GM21528 (cell line): ENCODE measurements around the gene CAPN8.

ENCODE experiments used
- ATAC-seq: cut with Tn5 transposase; IDR thresholded peaks from one replicate; pipeline ENCODE4 v1.9.1; 2021; ENCODE audit warnings: mild to moderate bottlenecking, moderate library complexity; ENCODE audit not compliant: unreplicated experiment, low FRiP score

CAPN8 gene

DNA sequence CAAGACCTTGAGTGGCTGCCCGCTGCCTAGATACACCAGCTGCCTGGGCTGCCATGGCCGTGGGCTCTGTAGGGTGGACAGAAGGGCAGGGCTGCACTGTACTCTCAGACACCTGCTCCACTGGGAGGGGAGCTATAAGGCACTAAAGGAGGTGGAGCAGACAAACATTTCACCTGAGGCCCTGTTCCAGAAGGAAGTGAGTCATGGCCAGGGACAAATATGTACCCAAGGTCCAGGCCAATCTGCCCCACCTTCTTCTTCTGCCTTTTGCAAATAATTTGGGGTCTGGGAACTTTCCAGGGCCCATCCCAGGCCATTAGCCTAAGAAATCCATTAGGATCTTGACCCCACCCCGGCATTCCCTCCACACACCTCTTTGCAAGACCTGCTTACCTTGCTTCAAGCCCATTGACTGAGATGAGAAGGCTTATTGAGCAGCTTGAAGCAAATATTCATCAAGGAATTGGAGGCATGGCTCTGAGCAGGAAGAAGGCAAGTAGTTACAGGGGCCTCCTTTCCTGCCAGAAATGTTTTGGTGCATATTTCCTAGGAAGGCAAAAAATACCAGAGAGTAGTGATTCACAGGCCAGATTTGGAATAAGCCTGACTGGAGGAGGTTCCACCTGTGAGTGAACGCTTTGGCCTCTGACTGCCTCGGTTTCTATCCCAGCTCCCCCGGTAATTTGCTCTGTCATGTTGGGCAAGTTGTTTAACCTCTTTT lies at the start of gene CAPN8:
TSS of gene CAPN8 (minus strand) at position 110 of the 721 bp plus-strand sequence. CDS start at position 55, 55 bp downstream.
- no peak for ATAC-seq

DNA sequence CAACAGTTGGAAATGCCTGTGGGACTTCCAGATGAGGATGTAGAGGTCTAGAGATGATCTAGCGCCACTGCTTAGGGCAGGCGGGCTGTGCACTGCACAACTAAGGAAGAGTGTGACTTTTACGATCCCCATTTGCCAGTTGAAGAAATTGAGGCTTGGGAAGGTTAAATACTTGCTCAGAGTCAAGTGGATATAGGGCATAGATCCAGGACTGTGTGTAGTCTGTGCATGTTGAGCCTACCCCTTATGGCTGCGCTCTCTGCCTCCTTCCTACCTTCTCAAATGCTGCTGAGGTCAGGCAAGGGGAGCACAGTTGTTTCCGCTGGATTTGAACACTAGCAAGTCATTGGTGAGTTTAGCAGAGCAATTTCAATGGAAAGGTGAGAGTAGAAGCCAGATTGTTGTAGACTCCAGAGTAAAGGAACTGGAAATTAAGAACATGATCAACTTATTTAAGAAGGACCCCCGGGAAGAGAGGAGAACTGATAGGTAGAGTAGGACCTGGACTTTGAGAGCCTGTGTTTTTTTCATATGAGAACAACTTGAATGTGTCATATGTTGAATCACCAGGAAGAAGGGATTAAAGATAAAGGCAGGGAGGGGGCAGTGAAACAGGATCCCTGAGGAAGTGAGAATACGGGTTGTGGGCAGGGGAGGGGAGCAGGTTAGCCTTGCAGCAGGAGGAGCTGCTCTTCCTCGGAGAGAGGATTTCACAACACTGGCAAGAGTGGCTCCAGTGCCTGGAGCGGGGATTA lies 49.5 kb upstream of the CAPN8 start:
- ATAC-seq, result no peak

DNA sequence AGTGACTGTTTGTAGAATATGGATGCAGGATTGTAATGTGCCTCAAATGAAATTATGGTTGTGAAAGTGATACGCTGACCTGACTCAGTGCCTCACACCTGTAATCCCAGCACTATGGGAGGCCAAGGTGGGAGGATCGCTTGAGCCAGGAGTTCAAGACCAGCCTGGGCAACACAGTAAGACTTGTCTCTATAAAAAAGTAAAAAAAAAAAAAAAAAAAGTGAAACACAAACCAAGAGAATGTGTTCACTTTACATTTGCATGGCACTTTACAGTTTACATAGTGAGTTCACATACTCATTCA lies 48.9 kb upstream of the CAPN8 start:
- no peak for ATAC-seq

DNA sequence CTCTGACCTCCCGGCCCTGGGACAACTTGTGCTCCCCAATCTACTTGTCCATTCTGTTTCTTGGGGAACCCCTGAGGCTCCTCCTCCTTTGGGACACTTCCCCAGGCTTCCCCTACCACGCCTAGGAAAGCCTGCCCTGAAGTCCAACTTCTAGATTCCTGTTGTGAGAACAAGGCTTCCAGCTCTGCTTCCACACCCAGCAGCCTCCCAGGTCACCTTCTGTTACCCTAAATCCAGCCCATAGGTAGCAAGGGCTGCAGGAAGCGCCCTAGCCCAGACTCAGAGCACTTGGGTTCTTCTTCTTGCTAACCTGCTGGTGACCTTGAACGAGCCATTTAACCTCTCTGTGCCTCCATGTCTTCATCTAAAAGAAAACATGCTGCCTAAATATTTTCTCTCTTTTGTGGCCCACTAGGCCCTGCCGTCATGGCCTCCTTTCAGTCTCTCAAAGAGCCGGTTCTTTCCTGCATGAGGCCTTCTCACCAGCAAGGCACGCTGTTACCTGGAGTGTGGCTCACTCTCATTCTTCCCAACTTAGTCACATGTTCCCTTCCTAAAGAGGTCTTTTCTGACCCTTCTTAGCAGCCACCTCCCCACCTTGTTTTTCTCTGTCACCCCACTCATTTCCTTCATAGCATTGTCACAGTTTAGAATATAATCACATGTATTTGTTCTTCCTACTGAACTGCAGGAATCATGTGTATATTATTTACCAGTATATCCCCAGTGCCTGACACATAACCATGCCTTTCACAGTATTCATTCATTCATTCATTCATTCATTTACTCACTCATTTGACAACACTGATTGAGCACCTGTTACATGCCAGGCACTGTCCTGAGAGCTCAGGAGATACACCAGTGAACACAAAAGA lies 48.3 kb upstream of the CAPN8 start:
- ATAC-seq, result no peak

DNA sequence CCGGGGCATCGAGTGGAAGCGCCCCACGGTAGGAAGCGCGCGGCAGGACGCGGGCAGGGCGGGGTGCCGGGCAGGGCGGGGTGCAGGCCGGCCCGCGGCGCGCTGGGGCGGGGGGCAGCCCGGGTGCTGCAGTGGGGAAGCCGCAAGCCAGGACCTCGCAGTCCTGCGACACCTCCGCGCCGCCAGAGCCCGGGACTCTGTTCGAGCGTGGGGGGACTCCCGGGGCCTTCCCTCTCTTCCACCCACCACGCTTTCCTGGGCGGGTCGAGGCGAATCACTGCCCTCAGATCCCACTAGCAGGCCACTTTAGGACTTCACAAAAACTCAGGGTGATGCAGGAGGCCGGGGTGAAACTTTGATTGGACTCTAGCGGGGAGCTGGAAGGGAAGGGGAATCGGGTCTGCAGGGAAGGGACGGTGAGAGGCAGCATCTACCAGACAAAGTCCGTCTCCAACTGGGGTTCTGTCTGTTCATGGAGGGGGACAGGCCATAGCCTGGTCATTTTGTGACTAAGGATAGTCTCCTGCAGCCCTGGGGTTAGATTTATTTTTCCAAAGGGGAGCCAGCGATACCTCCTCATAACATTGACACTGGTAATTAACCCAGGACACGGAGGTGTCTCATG lies 47.5 kb upstream of the CAPN8 start:
- peak; percentile 43 for ATAC-seq

DNA sequence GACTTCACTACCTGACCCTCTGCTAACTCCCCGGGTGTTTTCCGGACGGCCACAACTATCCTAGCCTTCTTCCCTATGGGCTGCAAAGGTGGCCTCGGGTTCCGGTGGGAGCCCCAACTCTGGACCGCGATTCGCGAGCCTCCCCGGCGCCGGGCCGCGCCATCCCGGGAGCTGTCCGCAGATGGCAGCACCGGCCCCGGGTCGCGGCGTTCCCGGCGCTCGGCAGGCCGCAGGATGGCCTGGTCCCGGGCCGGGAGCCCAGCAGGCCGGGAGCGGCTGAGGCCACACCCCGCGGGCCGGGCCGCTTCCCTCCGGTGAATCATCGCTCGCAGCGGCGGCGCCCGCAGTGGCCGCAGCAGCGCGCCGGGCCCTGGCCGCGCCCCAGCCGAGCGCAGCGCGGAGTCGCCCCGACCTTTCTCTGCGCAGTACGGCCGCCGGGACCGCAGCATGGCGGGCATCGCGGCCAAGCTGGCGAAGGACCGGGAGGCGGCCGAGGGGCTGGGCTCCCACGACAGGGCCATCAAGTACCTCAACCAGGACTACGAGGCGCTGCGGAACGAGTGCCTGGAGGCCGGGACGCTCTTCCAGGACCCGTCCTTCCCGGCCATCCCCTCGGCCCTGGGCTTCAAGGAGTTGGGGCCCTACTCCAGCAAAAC lies 46.8 kb upstream of the CAPN8 start, which contains the start of gene CAPN2:
TSS of gene CAPN2 (plus strand) at position 346 of the 656 bp plus-strand sequence. CDS start at position 448, 102 bp downstream.
- peak; percentile 57 for ATAC-seq

DNA sequence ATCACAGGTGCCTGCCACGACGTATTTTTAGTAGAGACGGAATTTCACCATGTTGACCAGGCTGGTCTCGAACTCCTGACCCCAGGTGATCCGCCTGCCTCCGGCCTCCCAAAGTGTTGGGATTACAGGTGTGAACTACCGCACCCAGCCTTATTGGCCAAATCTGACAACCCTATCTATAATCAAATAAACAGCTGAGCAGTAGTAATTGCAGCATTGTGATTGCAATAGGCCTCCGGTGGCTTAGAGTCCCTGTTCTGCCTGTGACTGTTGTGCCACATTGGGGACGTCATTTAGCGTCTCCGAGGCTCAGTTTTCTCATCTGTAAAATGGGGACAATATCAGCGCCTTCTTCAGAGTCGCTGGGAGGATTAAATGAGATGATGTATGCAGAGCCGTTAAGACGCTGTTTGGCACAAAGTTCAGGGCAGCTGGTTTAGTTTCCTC lies 46.3 kb upstream of the CAPN8 start:
- ATAC-seq, result no peak

DNA sequence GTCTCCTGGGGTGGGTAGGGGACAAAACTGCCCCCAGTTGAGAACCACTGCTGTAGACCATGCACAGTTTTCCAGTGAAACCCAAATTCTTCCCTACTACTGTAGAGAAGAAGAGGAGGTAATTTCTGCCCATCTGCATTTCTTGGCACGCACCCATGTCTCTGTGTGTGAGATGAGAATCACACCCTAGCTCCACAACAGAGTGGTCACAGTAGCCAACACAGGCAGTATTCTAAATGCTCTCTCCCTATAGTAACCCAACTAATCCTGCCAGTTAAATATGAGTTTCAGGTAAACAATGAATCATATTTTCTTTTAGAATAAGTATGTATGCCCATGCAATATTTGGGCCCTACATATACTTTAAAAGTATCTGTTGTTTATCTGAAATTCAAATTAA lies 45.7 kb upstream of the CAPN8 start:
- ATAC-seq, result no peak

DNA sequence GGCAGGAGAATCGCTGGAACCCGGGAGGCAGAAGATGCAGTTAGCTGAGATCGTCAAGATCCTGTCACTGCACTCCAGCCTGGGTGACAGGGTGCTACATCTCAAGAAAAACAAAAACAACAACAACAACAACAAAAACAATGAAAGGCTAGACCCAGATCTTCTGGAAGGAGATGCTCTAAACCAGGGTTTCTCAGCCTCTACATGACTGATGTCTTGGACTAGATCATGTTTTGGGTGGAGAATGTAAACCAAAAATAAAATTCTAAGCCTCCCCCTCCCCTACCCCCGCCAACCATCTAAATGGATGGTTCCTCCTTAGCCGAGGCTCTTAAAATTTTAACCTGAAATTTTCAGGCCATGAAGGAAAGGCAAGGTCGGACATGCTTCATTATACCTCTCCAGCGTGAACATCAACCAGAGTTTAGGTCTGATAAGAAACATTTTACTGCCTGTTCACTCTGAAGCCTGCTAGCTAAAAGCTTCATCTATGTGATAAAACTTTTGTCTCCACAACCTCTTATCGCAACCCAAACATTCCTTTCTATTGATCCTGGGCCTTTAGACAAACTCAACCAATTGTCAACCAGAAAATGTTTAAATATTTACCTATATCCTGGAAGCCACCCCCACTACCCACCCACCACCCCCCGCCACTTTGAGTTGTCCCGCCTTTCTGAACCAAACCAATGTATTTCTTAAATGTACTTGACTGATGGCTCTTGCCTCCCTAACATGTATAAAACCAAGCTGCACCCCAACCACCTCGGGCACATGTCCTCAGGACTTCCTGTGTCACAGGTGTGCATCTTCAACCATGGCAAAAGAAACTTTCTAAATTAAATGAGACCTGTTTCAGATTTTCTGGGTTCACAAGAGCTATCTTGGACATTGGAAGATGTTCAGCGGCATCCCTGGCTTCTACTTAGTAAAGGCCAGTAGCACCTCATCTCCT lies 45.0 kb upstream of the CAPN8 start:
- ATAC-seq, result no peak

DNA sequence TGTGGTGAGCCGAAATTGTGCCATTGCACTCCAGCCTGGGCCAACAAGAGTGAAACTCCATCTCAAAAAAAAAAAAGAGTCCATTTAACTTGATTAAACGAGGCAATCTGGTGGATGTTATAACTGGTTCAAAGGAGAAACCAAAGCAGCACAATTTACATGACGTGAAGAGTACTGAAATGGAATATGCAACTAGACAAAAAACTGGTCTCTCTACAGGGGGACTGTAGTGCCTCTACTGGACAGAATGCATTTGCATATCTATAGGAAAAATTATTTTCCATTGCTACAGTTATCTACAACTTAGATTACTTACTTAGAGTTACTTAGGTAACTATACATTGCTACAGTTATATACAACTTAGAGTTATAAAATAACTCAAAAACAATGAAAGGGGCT lies 44.1 kb upstream of the CAPN8 start:
- no peak for ATAC-seq

DNA sequence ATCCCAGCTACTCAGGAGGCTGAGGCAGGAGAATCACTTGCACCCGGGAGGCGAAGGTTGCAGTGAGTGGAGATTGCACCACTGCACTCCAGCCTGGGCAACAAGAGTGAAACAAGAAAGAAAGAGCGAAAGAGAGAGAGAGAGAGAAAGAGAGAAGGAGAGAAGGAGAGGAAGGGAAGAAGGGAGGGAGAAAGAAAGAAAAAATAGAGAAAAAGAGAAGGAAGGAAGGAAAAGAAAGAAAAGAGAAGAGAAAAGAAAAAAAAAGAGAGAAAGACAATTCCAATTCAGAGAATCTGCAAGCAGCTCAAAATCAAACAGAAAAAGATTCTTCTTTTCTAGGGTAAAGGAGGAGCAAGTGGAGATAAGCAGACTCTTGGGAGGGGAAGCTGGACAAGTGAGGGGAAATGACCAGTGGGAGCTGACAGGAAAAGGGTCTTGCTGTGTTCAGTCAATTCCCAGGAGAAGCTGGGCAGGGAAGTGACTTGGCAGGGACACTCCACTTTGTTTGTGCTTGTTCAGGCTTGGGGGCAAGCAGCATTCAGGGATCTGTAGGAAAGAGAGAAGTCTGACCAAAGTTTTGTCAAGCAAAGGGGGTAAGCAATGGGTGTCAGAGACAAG lies 43.3 kb upstream of the CAPN8 start:
- ATAC-seq, result no peak

DNA sequence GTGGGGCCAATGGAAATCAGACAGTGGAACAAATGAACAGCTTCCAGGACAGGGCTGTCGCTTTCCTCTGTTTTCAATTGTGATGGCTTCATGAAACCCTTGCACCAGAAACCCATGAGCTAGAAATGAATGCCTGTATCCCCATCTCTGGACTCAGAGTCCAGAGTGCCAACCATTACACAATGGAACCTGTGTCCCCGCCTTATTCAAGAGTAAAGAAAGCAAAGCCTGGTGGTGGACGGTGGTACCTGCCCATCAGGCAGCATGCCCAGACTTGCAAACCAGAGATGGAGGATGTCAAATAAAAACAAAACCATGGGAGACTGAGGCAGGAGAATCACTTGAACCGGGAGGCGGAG lies 42.5 kb upstream of the CAPN8 start:
- no peak for ATAC-seq

DNA sequence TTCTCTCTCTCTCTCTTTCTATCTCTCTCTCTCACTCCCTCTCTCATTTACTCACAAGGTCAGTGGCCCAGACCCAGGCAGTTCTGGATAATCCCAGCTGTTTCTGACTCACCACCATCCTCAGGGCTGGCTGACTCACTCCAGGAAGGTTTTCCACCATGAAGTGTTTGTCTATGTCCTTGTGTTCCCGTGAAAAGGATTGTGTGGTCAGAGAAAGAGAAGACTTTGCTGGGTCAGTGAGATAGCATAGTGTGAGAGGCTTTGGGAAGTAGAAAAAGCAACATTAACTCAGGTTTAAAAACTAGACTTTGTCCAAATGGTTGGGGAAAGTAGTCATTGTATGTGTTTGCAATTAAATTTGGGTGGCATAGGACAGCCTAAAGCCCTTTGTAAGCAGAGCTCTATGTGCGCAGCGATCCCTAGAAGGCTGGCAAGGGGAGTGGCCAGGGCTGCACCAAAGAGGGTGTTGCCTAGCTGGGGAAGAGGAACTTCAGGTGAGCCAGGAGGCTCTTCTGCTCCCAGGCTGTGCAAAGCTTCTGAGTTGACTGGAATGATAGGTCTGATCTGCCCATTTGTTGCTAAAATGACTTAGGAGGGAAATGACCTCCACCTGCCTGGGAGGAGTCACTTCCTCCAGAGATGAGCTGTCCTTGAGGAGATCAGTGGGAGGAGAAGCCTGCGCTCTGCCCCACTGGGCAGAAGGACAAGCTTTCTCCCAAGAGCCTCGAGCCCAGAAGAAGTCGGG lies 41.9 kb upstream of the CAPN8 start:
- ATAC-seq, result no peak

DNA sequence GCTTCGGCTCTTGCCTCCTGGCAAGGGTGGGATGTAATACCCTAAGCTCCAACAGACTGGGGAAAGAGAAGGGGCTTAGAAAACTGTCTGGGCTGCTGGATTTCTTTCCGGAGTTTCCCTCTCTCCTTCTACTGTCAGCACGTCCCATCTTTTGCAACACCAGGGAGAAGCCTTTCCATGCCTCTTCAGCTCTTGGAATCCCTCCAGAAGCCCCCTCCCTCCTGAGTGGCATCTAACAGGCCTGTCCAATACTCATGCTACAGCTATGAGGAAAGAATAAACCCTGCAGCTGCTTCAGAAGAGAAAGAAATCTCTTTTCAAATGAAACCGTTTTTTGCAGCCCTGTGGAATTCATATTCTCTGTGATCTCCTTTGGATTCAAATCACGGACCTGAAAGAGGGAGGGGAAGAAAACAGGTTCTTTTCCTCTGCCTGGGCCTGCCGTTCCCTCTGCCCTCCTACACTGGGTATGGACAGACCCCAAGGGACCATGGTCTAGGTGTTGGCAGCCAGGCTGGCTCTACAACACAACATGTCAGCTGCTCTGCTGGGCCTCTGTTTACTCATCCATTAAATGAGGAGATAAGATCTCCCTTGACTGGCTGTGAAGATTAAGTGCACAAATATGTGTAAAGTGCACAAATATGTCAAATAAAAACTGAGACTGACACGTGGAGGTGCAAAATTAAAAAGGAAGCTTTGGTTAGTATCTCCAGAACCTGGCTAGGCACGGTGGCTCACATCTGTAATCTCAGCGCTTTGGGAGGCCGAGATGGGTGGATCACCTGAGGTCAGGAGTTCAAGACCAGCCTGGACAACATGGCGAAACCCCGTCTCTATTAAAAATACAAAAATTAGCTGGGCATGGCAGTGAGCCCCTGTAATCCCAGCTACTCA lies 40.8 kb upstream of the CAPN8 start:
- ATAC-seq, result no peak

DNA sequence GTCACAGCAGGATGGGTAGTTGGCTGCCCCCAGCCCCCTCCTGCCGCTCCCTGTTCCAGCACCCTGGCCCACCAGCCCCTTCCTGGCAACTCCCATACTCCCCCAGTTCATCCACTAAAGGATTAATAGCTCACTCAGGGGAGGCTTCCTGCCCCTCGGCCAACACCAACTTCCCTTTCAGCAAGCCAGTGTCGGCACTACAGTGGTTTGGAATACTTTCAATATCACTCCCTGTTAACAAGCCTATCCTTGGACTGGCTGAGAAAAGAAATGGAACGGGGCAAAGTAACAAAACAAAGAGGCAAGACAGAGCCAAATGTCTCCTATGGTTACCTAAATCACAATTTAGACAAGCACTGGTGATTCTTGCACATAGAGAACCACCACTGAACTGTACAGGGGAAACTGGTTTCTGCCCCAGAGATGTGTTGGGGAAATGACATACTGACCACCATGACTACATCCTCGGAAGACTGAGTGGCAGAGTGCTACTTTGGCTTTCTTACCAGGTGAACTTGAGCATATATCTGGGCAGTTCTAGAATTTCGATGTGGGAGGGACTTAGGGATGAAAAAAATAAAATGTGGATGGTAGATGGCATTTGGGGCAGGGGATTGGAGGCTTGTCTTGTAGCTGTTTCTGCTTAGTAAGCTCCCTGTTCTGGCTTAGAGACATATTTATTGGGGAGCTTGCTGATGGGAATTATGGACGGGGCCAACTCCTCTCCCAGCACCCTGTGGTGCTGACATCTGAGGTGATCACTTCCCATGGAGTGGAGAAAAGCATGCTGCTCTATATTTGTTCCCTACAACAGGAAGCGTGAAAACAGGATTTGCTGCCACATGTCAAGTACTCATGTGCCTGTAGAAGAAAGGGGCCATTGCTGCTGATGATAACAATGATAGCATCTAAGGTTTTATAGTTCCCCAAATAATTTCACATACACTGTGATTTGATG lies 39.7 kb upstream of the CAPN8 start:
- ATAC-seq, result no peak

DNA sequence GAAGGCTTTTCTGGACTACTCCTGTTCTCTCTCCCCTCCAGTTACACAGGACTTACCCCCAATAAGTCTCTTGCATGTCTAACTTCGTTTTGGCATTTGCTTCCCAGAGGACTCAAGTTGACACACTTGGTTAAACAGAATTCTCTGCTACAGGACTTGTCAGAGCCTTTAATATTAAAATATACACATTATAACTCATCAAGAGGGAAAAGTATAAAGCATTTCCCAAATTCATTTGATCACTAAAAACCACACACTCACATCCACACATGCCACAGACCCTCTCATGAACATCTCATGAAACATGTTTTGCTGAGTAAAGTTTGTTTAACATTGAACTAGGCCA lies 38.1 kb upstream of the CAPN8 start:
- ATAC-seq, result no peak
